Endodermal cell (in vitro differentiated cells): ENCODE results near the gene ARID4B. TPM values are rescaled to one million over a fixed set of nuclear protein-coding genes. Genes with fewer than 3 reads are reported as not detected.
"Not testable (repeated sequence)": the region's sequence is repeated elsewhere in the genome, so short reads cannot be mapped to it uniquely, and the experiment has no call there.

Source experiments
- DNase-seq: peaks from one replicate; pipeline ENCODE4 v3.0.0-alpha.2; 2017
- H3K27ac ChIP-seq: 2 replicates; pipeline ENCODE4 v1.5.1; 2013; ENCODE audit warnings: mild to moderate bottlenecking, low read depth, low read length, moderate library complexity
- H3K27me3 ChIP-seq: 2 replicates; pipeline ENCODE4 v1.6.1; 2013; ENCODE audit warnings: mild to moderate bottlenecking, low read length, moderate library complexity; ENCODE audit not compliant: insufficient read depth, control insufficient read depth, poor library complexity, severe bottlenecking
- H3K36me3 ChIP-seq: 2 replicates; pipeline ENCODE4 v1.7.0; 2013; ENCODE audit warnings: mild to moderate bottlenecking, low read length, moderate library complexity; ENCODE audit not compliant: control insufficient read depth, insufficient read depth
- H3K4me1 ChIP-seq: one replicate; pipeline ENCODE4 v1.7.0; 2013; ENCODE audit warnings: low read length; ENCODE audit not compliant: control insufficient read depth, insufficient read depth
- H3K4me3 ChIP-seq: 2 replicates; pipeline ENCODE4 v1.5.1; 2013; ENCODE audit warnings: mild to moderate bottlenecking, low read length, moderate library complexity
- H3K9ac ChIP-seq: 2 replicates; pipeline ENCODE4 v1.6.1; 2013; ENCODE audit warnings: mild to moderate bottlenecking, low read length, moderate library complexity; ENCODE audit not compliant: poor library complexity, severe bottlenecking; ENCODE audit errors: extremely low read depth
- H3K9me3 ChIP-seq: 2 replicates; pipeline ENCODE4 v1.6.1; 2013; ENCODE audit warnings: mild to moderate bottlenecking, low read length, moderate library complexity; ENCODE audit not compliant: control insufficient read depth
- H3K27ac Mint-ChIP-seq: 2 replicates; pipeline ENCODE4 v1.8.0; 2020; ENCODE audit warnings: mixed read lengths
- H3K27me3 Mint-ChIP-seq: 2 replicates; pipeline ENCODE4 v1.8.0; 2021; ENCODE audit warnings: mild to moderate bottlenecking, mixed read lengths; ENCODE audit not compliant: insufficient read depth
- H3K36me3 Mint-ChIP-seq: 2 replicates; pipeline ENCODE4 v1.8.0; 2020; ENCODE audit warnings: low read depth, mixed read lengths
- H3K4me1 Mint-ChIP-seq: 2 replicates; pipeline ENCODE4 v1.8.0; 2020; ENCODE audit warnings: mixed read lengths
- H3K4me3 Mint-ChIP-seq: 2 replicates; pipeline ENCODE4 v1.8.0; 2020; ENCODE audit warnings: mild to moderate bottlenecking, moderate library complexity, mixed read lengths
- H3K9me3 Mint-ChIP-seq: 2 replicates; pipeline ENCODE4 v1.8.0; 2020; ENCODE audit warnings: mild to moderate bottlenecking, mixed read lengths
- WGBS, 2 experiments: methylation state at CpG; one replicate each; pipeline versions ENCODE4 v1.1.5 to v1.1.7; 2013; ENCODE audit warnings: missing lambda C conversion rate in 2 of 2, mixed read lengths in 1 of 2; ENCODE audit not compliant: insufficient coverage in 1 of 2, insufficient read length in 1 of 2; 5-methylcytosine and 5-hydroxymethylcytosine counted together
- total RNA-seq, 2 donors: library from RNA; stranded (reverse); fragmentation: NEBNext Ultra II Directional in 1 of 2; extraction: Animal tissue kit (Norgen Biotek cat#: 25700) in 1 of 2; gene quantifications; 2 replicates in 1 of 2; 3 replicates in 1 of 2; pipeline ENCODE4 v1.2.1, GENCODE V29; 2021
- TF ChIP-seq, protein P1 (sequence below): fragments of 200-600 bp; sonication (generic); conservative IDR thresholded peaks from 2 replicates; pipeline ENCODE4 v1.5.0; 2021; ENCODE audit warnings: antibody characterized with exemption, mild to moderate bottlenecking

ARID4B gene
- total RNA-seq, 2 donors from 2014 or later = 40.6 to 43.1 TPM

DNA sequence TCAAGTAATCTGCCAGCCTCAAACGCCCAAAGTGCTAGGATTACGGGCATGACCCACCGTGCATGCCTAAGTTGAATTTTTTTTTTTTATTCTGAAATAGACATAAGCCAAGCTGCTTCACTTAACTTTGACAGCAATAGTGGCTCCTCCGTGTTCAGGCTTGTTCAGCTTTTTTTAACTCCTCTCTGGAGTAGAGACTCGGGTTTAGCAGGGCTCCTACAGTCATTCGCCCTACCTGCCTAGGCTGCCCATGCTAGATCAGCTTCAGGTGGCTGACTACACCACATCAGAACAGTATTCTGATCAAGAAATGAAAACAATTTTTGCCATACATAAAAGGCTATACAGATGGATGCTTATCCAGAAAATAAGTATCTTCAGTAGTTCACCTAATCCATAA is 14.7 kb downstream of the ARID4B start:
- 92 to 95% methylated on average over 6 of the region's 6 CpGs for WGBS, 2 experiments
- H3K27ac ChIP-seq = no peak overlapping the region
- peaks cover 28% of the 10 kb centered on the region for H3K36me3 Mint-ChIP-seq

DNA sequence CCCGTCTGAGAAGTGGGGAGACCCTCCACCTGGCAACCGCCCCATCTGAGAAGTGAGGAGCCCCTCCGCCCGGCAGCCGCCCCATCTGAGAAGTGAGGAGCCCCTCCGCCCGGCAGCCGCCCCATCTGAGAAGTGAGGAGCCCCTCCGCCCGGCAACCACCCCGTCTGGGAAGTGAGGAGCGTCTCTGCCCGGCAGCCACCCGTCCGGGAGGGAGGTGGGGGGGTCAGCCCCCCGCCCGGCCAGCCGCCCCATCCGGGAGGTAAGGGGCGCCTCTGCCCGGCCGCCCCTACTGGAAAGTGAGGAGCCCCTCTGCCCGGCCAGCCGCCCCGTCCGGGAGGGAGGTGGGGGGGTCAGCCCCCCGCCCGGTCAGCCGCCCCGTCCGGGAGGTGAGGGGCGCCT is 18.8 kb downstream of the ARID4B start:
- H3K36me3 Mint-ChIP-seq = peaks cover 38% of the 10 kb centered on the region
- H3K4me3 ChIP-seq, DNase-seq: not testable (repeated sequence)

More for the DNA sequence above, 14.7 kb downstream of the ARID4B start:
- H3K9me3 ChIP-seq = no peaks in the 10 kb centered on the region
- TF ChIP-seq, protein P1, sequence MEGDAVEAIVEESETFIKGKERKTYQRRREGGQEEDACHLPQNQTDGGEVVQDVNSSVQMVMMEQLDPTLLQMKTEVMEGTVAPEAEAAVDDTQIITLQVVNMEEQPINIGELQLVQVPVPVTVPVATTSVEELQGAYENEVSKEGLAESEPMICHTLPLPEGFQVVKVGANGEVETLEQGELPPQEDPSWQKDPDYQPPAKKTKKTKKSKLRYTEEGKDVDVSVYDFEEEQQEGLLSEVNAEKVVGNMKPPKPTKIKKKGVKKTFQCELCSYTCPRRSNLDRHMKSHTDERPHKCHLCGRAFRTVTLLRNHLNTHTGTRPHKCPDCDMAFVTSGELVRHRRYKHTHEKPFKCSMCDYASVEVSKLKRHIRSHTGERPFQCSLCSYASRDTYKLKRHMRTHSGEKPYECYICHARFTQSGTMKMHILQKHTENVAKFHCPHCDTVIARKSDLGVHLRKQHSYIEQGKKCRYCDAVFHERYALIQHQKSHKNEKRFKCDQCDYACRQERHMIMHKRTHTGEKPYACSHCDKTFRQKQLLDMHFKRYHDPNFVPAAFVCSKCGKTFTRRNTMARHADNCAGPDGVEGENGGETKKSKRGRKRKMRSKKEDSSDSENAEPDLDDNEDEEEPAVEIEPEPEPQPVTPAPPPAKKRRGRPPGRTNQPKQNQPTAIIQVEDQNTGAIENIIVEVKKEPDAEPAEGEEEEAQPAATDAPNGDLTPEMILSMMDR = no peak
- peaks cover 33% of the 10 kb centered on the region for H3K36me3 ChIP-seq
- no peaks in the 10 kb centered on the region for H3K27me3 ChIP-seq
- Mint-ChIP-seq H3K9me3 (peaks cover 5% of the 10 kb centered on the region), H3K27ac (no peak overlapping the region), H3K4me3 (no peak overlapping the region), H3K27me3 (no peaks in the 10 kb centered on the region), H3K4me1 (peaks cover 15% of the 10 kb centered on the region)
- H3K4me3 ChIP-seq = no peak overlapping the region
- no peak for DNase-seq
- H3K4me1 ChIP-seq = no peaks in the 10 kb centered on the region
- H3K9ac ChIP-seq = no peak overlapping the region

DNA sequence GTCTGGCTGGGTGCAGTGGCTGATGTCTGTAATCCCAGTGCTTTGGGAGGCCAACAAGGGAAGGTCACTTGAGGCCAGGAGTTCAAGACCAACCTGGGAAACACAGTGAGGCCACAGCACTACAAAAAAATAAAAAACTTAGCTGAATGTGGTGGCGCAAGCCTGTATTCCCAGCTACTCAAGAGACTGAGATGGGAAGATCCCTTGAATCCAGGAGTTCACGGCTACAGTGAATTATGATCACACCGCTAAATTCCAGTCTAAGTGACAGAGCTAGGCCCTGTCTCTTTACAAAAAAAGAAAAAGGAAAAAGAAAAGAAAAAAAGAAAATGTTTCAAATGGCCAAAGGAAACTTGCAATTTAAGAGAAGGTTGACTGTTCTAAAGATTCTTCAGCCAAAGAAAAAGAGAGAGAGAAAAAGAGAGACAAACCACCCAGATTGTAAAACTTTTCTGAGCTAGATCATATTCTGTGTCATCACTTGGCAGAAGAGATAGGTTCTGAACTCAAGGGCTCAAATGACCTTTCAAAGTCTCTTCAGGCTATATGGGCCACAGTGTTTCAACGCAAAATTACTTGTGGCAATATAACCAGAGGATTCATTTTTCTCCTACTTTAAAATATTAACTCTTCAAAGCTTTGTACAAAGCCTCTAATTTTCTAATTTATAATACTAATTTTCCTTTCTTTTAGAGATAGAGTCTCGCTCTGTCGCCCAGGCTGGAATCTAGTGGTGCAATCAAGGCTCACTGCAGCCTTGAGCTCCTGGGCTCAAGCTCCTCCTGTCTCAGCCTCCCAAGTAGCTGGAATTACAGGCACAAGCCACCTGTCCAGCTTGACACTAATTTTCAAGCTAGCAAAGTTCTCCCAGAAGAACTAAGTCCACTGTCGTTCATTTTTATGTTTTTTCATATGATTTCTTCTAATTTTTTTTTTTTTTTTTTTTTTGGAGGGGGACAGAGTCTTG is 20.5 kb downstream of the ARID4B start:
- peaks cover 44% of the 10 kb centered on the region for H3K36me3 Mint-ChIP-seq
- Histone ChIP-seq H3K27ac (no peak overlapping the region), H3K4me1 (no peaks in the 10 kb centered on the region), H3K36me3 (peaks cover 43% of the 10 kb centered on the region), H3K27me3 (no peaks in the 10 kb centered on the region), H3K9me3 (peaks cover 13% of the 10 kb centered on the region), H3K9ac (no peak overlapping the region), H3K4me3 (no peak overlapping the region)
- H3K27me3 Mint-ChIP-seq = no peaks in the 10 kb centered on the region
- H3K4me3 Mint-ChIP-seq = no peak overlapping the region
- DNase-seq = no peak
- H3K27ac Mint-ChIP-seq = peak overlapping the region; percentile 24
- 96 to 98% methylated on average over 5 to 7 of the region's 7 CpGs for WGBS, 2 experiments
- H3K9me3 Mint-ChIP-seq = peaks cover 16% of the 10 kb centered on the region
- H3K4me1 Mint-ChIP-seq = peaks cover 24% of the 10 kb centered on the region
- TF ChIP-seq, protein P1 = no peak

More for the DNA sequence above, 18.8 kb downstream of the ARID4B start:
- not testable (repeated sequence) for H3K4me3 Mint-ChIP-seq, H3K27me3 ChIP-seq, H3K27ac Mint-ChIP-seq, H3K4me1 ChIP-seq, H3K9ac ChIP-seq, H3K27ac ChIP-seq, H3K27me3 Mint-ChIP-seq
- Histone ChIP-seq H3K9me3 (peaks cover 13% of the 10 kb centered on the region), H3K36me3 (peaks cover 40% of the 10 kb centered on the region)
- Mint-ChIP-seq H3K9me3 (peaks cover 16% of the 10 kb centered on the region), H3K4me1 (peaks cover 28% of the 10 kb centered on the region)
- WGBS, 2 experiments = 95 to 100% methylated on average over 1 to 17 of the region's 32 CpGs
